ENCODE measurements around the gene CRYBG3. TPM values are rescaled to one million over a fixed set of nuclear protein-coding genes. Genes with fewer than 3 reads are reported as not detected.
A peak's percentile ranks its signal among the peaks of the same experiment; 100 is the strongest.

Gene CRYBG3
- total RNA-seq, 1 donor from 2014 or later: 15.4 TPM

DNA sequence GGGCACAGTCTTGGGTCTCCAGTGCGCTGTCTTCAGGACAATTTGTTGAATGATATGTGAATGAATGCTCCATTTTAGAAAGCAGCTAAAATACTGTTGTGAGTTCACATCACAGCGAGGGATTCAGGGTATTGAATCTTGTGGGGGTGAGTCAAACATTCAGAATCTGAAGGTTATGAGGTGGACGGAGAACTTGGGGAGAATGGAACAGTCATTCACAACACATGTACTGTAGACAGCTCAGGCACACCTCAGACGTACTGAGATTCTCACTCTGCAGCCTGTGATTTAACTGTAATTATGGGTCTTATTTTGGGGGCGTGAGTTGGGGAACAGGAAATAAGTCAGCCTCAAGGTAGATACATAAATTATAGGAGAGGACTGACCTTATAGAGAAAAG lies 13.9 kb downstream of the CRYBG3 start:
- DNase-seq (ENCODE audit: low read depth in 2 of 2): no peak

DNA sequence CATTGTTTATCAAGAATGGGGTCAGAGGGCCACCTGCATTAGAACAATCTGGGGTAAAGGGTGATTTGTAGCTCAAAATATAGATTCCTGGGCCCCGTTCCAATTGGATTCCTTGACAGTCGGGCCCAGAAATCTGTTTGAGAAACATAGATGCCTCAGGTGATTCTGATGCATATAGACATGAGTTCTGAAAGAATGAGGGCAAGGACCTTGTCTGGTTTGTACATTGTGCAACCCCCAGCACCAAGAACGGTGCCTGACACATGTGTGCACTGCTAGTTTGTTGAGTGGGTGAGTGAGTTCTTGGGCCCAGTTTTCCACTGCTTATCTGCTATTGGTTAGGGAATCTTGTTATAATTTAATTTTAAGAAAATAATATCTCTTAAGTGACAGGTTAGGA lies 16.6 kb downstream of the CRYBG3 start:
- no peak for DNase-seq (ENCODE audit: low read depth in 2 of 2)

DNA sequence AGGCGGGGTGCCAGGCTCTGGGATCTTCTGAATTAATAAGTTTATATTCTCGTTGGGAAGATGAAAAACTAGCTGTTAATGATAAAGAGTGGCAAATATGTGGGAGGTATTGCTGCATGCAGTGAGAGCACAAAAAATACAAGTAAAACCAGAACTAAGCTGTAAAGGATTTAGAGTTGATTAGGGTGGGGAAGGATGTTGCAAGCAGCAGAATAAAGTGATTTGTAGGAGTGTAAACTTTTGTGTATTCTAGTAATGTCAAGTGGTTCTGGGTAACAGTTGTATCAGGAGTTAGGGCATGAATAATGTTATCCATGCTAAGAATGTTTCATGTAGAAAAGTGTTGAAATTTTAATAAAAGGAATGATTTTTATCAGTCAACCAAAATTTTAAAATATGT lies 18.1 kb downstream of the CRYBG3 start:
- no peak for DNase-seq (ENCODE audit: low read depth in 2 of 2)

DNA sequence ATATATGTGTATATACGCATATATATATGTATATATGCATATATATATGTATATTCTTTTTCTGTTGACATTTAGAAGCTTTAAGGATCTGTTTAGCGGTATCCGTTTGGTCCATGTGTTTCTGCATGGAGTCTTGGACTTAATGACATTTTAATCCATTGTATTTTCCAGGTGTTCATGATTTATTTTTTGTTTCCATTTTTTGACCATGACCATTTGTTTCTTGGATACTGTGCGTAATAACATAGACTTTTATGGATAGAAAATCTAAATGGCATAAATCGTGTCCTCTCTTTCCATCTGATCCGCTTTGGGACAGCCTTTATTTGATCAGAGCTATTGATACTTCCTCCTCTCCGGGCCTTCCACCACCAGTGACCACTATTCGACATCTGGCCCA lies 19.5 kb downstream of the CRYBG3 start:
- DNase-seq (ENCODE audit: low read depth in 2 of 2): no peak

DNA sequence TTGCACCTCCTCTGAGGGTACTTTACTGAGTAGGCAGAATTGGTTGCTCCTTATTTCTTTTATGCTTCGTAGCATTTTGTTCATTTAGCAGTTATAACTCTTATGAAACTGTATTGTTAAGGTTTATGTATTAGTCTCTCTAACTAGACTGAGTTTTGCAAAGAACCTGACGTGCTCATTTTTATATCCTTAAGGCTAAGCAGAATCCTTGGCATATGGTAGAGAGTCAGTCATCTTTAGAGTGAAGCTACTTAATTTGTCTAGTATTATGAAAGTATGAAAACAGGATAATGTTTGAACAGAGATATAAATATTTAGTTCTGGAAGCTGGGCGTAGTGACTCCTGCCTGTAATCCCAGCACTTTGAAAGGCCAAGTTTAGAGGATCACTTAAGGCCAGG lies 20.1 kb downstream of the CRYBG3 start:
- DNase-seq (ENCODE audit: low read depth in 2 of 2): no peak

DNA sequence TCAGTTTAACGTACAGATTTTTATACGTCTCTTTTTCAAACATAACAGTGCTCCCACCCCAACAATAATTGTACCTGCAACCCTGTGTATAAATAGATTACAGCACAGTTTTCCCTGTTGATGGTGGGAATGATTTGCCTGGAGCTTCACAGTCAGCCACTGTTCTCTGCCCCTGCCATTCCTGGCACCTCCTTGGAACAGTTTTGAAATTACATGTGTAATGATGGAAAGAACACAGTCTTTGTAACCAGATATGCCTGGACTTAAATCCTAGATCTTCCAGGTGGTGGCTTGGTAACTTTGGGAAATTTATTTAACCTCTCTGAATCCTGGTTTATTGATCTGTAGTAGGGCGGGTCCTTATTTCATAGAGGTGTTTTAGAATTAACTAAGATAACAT lies 27.0 kb downstream of the CRYBG3 start:
- DNase-seq (ENCODE audit: low read depth in 2 of 2): no peak

DNA sequence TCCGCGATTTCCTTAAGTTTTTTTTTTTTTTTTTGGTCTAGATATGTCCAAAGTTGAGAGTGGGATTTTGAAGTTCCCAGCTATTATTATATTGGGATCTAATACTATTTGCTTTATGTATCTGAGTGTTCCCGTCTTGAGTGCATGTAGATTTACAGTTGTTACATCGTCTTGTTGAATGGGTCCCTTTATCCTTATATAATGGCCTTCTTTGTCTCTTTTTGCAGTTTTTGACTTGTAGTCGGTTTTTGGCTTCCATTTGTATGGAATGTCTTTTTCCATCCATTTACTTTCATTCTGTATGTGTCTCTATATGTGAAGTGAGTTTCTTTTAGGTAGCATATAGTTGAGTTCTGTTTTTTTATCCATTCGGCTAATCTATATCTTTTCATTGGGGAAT lies 35.6 kb downstream of the CRYBG3 start:
- DNase-seq (ENCODE audit: low read depth in 2 of 2): no peak

DNA sequence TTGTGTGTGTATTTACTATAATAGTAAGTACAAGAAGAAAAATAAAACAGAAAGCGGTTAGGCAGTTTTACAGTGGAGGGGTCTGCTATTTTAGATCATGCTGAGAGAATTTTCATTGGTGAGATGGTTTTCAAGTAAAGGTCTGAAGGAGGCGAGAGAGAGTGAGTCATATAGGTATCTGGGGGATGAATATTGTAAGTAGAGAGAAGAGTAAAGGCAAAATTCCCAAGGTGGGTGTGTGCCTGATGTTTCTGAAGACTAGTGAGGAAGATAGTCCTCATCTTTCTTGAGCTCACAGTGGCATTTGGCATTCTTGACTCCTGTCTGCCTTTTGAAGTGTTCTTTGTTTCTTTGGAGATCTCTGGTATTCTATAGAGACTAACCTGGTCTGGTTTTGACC lies 38.6 kb downstream of the CRYBG3 start:
- no peak for DNase-seq (ENCODE audit: low read depth in 2 of 2)

DNA sequence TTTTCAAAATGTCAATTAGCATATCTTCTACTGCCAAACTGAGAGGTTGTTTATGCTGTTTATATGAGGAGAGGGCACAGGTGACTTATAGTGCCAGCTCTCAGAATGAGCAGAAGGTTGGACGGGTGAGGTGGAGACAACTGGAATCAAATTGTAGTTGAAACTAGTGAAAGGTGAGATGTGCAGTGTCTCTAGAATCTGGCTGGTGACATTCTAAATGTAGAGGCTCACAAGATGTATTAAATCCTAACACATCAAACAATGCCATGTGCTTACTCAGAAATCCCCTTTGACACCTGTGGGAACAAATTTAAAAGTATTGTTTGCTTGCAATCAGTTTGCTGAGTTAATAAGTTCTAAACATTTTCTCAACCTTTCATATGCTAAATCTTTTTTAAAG lies 40.8 kb downstream of the CRYBG3 start:
- DNase-seq (ENCODE audit: low read depth in 2 of 2): no peak

DNA sequence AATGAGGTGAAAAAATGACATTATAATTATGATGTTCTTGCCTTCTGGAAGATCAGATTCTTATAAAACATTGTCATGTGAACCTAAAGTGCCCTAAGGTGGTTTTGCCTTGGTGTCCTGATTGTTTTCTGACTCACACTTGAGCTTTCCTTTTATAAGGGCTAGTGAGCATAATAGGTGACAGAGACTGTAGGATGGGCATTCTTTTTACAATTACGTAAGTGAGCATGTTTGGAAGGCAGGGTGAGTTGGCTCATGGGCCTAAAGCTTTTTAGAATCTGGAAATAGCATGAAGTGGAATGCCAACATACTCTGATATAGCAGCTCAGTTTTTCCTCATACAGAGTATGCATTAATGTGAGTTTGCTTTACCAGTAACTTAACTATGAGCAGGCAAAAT lies 41.2 kb downstream of the CRYBG3 start:
- no peak for DNase-seq (ENCODE audit: low read depth in 2 of 2)

DNA sequence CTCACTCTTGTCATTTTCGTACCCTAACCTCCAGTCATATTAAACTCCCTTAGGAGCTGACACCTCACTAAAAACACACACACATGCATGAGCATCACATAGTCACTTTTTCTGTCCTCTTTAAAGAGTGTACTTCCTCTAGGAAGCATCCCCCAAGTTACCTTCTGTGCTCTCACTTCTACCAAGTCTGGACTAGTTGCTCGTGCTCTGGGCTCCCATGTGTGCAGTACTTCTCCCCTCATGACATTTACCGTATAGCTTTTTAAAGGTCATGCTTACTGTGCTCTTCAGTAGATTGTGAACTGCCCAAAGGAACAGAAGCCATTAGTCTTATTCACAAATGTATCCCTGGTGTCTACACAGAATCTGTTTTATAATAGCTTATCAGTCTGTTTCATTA lies 42.0 kb downstream of the CRYBG3 start:
- no peak for DNase-seq (ENCODE audit: low read depth in 2 of 2)

DNA sequence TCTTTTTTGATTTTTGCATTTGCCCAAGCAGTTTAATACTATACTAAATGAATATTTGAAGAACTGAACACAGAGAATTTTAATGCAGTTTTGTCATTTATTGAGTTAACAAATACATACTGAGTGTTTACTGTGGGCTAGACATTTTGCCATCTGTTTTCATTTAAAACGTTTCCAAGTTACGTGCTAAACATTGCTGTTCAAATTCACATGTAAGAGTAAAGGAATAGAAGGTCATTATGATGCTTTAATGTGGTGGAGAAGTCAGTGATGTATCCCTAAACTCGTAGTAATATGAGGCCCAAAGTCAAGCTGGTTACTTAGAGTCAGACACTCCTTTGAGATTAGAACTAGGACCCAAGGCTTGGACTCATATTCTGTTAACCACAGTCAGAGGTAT lies 49.4 kb downstream of the CRYBG3 start:
- no peak for DNase-seq (ENCODE audit: low read depth in 2 of 2)

DNA sequence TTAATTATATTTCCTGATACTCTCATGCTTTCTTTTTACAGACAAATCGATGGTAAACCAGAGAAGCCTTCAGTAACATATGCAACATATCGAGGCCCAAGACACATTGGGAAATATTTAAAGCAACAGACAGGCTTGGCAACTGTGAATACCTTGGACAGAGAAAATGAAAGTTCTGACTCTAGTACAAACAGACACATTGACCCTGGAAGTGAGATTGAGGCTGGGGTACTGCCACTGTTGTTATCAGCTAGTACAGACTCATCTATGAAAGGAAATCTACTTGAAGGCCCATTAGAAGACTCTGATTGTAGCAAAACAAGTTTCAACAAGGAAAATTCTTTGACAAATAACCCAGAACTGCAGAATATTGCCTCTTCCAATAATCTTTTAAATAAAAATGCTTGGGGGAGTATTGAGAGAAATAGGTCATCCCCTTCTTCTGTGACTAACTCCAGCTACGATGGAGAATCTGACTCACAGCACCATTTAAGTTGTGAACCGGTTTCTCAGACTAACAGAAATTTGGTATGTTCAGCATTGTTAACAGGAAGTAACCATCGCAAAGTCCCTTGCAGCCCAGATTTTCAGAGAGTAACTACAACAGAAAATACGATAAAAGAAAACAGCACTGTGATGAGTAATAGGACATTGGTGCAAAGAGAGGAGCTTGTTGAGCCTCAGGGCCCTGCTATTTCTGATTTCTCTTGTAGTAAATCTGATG lies 50.2 kb downstream of the CRYBG3 start:
- peak in 1 of 2 donors; percentile 86 for DNase-seq (ENCODE audit: low read depth in 2 of 2)

DNA sequence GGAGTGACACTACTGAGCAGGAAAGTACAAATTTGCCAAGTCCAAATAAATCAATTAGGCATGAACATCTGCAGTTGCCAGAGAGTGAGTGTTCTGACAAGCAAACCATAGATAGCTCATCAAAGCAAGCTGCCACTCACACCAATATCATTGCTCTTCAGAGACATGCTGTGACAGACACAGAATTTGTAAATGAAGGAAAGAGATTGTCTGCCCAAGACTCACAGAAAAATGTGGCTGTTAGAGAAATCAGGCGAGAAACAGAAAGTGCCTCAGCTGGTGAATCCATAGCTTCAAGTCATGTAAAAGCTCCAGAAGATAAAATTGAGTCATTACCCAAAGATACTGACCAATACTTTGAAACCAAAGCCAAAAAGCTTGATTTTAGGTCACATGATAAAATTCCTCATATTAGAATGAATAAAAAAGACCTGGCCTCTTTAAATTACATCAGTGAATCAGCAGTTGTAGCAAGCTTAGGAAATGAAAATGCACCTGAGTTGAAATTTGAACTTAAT lies 50.8 kb downstream of the CRYBG3 start:
- DNase-seq (ENCODE audit: low read depth in 2 of 2): no peak

DNA sequence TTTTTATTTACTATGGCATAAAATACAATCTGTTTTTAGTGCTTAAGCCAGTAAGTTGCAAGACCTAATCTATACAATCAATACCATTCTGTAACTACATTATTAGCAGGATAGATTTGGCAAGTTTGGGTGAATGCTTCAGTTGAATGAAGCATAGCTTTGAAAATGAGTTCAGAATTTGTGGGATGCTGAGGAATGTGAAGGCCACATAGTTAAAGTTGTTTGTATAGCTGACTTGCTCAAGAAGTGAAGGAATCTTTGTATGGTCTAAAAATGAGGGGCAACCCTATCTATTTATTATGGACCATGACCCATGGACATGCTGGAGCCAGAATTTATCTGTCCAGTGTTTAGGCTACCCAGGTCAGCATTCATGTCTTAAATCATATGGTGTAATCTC lies 58.5 kb downstream of the CRYBG3 start:
- DNase-seq (ENCODE audit: low read depth in 2 of 2): no peak

DNA sequence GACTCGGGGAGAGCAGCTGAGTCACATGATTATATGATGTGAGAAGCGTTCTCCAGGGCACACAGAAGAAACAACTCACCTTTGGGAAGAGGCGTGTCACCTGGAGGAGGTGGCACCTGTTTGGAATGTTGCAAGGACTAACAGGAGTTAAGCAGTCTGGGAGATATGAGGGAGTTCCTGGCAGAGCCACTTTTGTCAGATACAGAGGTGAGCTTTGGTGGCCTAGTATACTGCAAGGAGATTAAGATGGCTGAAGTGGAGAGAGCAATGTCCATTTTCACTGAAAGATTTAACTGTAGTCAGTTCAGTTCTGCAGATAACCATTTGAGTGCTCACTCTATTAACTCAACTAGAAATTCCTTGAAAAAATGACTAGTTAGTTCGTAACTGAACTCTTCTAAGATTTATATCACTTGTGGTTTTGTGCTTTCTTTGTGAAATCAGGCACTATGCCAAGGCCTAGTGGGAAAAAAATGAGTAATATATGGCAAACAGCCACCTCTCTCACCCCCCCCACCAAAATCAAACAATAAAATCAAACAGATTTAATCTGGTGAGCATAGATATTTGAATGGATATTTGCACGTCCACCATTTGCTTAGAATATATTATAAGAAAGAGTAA lies 61.3 kb downstream of the CRYBG3 start:
- peak; percentile 28 to 65 for DNase-seq (ENCODE audit: low read depth in 2 of 2)

DNA sequence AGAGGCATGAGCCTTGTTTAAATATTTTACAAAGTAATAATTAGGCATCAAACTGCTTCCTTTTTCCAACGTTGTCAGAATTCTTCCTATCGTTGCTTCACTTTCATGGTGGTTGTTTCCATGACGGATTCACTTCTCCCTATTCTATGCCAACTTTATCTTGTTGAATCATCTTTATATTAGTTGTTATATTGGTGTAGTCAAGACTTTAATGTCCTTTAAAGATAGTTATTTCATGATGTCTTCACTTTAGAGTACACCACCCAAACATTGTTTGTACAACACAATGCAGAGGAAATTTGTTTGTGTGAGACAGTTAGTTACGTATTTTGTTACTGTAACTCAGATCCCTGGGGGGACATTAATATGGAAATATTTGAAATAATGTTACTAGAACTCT lies 61.9 kb downstream of the CRYBG3 start:
- DNase-seq (ENCODE audit: low read depth in 2 of 2): peak in 1 of 2 donors; percentile 36

DNA sequence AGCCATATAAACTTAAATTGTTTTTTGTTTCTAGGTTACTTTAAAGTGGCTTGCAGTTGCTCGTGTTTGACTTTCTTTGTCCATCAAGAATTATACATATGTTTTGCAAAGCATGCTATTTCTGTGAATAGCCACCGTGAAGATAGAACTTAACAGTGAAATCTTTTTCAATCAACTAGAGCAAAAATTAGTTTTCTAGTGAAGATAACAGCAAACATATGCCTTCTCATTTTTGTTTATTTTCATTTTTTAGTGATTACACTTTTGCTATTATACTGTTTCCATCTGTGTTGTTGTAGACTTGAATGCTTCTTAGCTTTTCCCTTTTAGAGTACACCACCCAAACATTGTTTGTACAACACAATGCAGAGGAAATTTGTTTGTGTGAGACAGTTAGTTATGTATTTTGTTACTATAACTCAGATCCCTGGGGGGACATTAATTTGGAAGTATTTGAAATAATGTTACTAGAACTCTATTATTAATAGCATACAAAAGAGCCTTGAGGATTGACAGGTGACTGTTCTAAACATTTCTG lies 62.8 kb downstream of the CRYBG3 start:
- DNase-seq (ENCODE audit: low read depth in 2 of 2): no peak

DNA sequence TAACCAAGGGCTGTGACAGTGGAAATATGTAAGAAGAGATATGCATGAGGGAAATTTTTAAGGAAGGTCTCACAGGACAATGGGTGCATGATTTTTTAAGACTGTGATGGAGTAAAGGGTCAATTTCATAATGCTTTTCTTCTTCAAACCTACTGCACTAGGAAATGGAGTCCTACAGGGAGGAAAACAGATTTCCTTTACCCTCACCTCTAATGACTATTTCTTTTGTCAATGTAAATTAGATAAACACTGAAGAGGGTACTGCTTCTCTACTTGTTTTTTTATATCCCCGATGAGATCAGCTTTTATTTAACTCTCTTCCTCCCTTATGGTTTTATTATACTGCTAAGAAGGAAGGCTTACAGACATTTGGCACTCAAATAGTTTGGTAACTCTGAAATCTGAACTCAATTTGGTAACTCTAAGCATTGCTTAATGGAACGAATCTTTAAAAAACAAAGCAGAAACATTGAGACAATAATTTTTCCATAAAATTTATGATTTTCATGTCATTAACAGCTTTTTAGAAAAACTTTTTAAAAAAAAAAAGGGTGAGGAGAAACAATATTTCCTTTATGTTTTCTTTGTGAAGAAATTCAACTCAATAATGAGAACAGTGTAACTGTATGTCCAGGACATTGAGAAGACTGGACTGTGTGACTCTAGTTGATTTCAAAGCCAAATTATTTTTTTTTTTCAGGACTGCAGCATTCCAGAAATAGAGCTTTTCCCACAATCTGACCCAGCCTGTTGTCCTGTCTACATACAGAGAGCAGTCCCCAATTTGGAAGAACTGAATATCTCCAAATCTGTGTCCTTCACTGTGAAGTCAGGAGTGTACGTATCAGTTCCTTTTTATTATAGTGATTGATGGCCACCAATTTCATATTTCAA lies 64.4 kb downstream of the CRYBG3 start:
- DNase-seq (ENCODE audit: low read depth in 2 of 2): peak in 1 of 2 donors; percentile 44

DNA sequence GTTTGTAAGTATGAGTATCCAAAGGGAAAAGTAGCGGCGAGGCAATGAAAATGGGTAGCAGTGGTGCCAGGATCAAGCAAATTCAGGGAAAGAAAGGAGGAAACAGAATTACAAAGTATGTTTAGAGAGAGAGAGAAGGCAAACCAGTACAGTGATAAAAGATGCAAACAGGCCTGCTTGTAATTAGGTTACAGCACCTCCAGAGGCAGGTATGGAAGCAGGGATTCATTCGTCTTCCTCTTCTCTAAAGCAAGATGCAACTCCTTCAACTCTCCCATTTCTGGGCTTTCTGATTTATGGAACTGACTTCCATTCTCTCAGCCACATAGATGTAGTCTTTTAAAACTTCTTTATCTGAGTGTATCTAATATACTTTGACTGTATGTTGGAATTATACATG lies 68.0 kb downstream of the CRYBG3 start:
- no peak for DNase-seq (ENCODE audit: low read depth in 2 of 2)

DNA sequence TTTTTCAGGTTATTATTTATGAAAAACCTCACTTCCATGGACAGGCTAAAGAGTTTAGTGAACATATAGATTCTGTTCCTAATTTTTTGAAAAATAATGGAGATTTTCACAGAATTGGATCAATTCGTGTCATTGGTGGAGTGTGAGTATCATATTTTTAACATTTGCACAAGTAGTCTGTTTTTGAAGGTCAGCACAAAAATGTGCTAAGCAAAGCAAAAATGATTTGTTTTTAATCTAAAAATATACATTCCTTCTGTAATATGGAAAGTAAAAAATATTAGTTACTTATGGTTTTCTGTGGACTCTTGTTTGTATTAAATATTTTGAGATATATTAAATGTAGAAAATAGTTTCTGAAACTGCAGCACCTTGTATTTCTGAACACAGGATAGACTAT lies 71.0 kb downstream of the CRYBG3 start:
- DNase-seq (ENCODE audit: low read depth in 2 of 2): no peak

DNA sequence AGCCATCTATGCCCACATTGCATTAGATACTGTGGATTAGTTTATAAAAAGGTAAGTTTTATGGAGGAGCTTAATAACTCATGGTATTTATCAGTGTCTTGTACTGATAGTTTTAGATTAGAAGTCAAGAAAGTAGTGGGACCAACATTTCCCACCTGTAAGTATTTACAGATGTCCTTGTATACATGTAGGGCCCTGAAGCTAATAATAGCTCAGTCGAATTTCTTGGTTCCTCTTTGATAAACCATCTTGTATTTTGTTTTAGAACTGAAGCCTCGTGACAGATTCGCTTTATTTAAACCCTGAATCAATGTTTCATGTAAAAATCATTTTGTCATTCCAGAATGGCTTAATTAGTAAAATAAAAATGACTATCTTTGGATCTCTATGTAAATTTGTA lies 73.4 kb downstream of the CRYBG3 start:
- DNase-seq (ENCODE audit: low read depth in 2 of 2): no peak
